K562 (cell line): ENCODE data around the gene GRAMD2B. TPM values are rescaled to one million over a fixed set of nuclear protein-coding genes. Genes with fewer than 3 reads are reported as not detected.

Source experiments
- ATAC-seq: fragments of 200-7000 bp; cut with Tn5 transposase; 3 replicates; pipeline ENCODE4 v1.9.1; 2020; ENCODE audit warnings: moderate library complexity
- BruUV-seq: library from RNA; stranded (reverse); fragments of 400-500 nt; replicated peaks from 2 replicates; lab custom pipeline; 2021; lab: Mats Ljungman, UMichigan
- CTCF ChIA-PET: fragments of 300-600 bp; formaldehyde crosslinking; extraction: SDS; loops from one replicate; lab custom pipeline; 2021; ENCODE audit warnings: low intra/inter-chr PET ratio; lab: Yijun Ruan, JAX
- POLR2A ChIA-PET: fragments of 300-600, 350-650 bp; sonication (Branson Sonifier 250); formaldehyde crosslinking; extraction: SDS; loops from one replicate; lab custom pipeline; 2021; ENCODE audit warnings: antibody characterized with exemption, inconsistent platforms; lab: Yijun Ruan, JAX
- DNase-seq, 4 experiments: peaks; one replicate each; pipeline versions ENCODE4 v3.0.0 to v3.0.0-alpha.2; 2011 to 2018; ENCODE audit warnings: low spot score in 3 of 4, mixed read lengths in 3 of 4; ENCODE audit errors: extremely low read depth in 1 of 4
- FAIRE-seq: peaks from 2 replicates; lab custom pipeline; 2011; peaks lifted over from hg19 to GRCh38; lab: Jason Lieb, UNC
- H2AFZ ChIP-seq: 2 replicates; pipeline ENCODE4 v1.6.0; 2011; ENCODE audit warnings: low read depth, low read length, control low read depth, inconsistent platforms
- H3K27ac ChIP-seq: fragments of 200-600 bp; 3 replicates; pipeline ENCODE4 v1.8.0; 2011; ENCODE audit warnings: low read depth, mild to moderate bottlenecking, control low read depth, inconsistent platforms, low read length, moderate library complexity, mixed read lengths; ENCODE audit errors: extremely low read depth
- H3K27me3 ChIP-seq, 2 experiments: fragments of 300-600 bp in 1 of 2; 2 replicates in 1 of 2; 3 replicates in 1 of 2; pipeline versions ENCODE4 v1.6.0 to v1.8.0; 2011; ENCODE audit warnings: inconsistent platforms in 2 of 2, low read length in 2 of 2, mild to moderate bottlenecking in 1 of 2, mixed read lengths in 1 of 2, moderate library complexity in 1 of 2; ENCODE audit not compliant: control insufficient read depth in 2 of 2, insufficient read depth in 2 of 2
- H3K36me3 ChIP-seq: fragments of 300-600 bp; 3 replicates; pipeline ENCODE4 v1.8.0; 2011; ENCODE audit warnings: mild to moderate bottlenecking, low read length, inconsistent platforms; ENCODE audit not compliant: control insufficient read depth, insufficient read depth
- H3K4me1 ChIP-seq, 2 experiments: fragments of 200-600 bp in 1 of 2; replicated peaks in 1 of 2; 2 replicates in 1 of 2; 3 replicates in 1 of 2; pipeline versions ENCODE4 v1.5.1 to v1.8.0; 2011; ENCODE audit warnings: inconsistent platforms in 2 of 2, low read length in 2 of 2, mild to moderate bottlenecking in 1 of 2, mixed read lengths in 1 of 2, moderate library complexity in 1 of 2; ENCODE audit not compliant: control insufficient read depth in 2 of 2, insufficient read depth in 2 of 2
- H3K4me2 ChIP-seq: 2 replicates; pipeline ENCODE4 v1.6.1; 2011; ENCODE audit warnings: low read length, control low read depth, inconsistent platforms, mixed read lengths; ENCODE audit not compliant: insufficient read depth
- H3K4me3 ChIP-seq: fragments of 200-600 bp; sonication (generic), shearing (Covaris generic); 2 replicates; pipeline ENCODE4 v1.5.1; 2016; ENCODE audit warnings: control low read depth, inconsistent platforms
- H3K79me2 ChIP-seq: fragments of 200-600 bp; 3 replicates; pipeline ENCODE4 v1.8.0; 2011; ENCODE audit warnings: low read length, inconsistent platforms; ENCODE audit not compliant: control insufficient read depth, insufficient read depth
- H3K9ac ChIP-seq, 2 experiments: 2 replicates each; pipeline versions ENCODE4 v1.6.0 to v1.6.1; 2011; ENCODE audit warnings: low read depth in 2 of 2, low read length in 2 of 2, control low read depth in 1 of 2, inconsistent platforms in 1 of 2, mild to moderate bottlenecking in 1 of 2, mixed read lengths in 1 of 2; ENCODE audit not compliant: insufficient read depth in 1 of 2
- H3K9me1 ChIP-seq: one replicate; pipeline ENCODE4 v1.6.0; 2011; ENCODE audit warnings: inconsistent platforms, mild to moderate bottlenecking, low read length, moderate library complexity; ENCODE audit not compliant: control insufficient read depth, insufficient read depth
- H3K9me3 ChIP-seq: replicated peaks from 2 replicates; pipeline ENCODE4 v1.5.1; 2011; ENCODE audit warnings: low read depth, low read length, inconsistent platforms; ENCODE audit not compliant: control insufficient read depth, insufficient read depth
- H4K20me1 ChIP-seq: replicated peaks from 2 replicates; pipeline ENCODE4 v1.6.1; 2011; ENCODE audit warnings: low read length, inconsistent platforms, mixed read lengths; ENCODE audit not compliant: control insufficient read depth, insufficient read depth
- CC2D1A ChIP-seq: fragments of 450-650 bp; IDR thresholded peaks from 2 replicates; pipeline ENCODE4 v1.6.1; 2017; ENCODE audit warnings: mild to moderate bottlenecking
- ETS1 ChIP-seq: conservative IDR thresholded peaks from 2 replicates; pipeline ENCODE4 v1.6.1; 2011; ENCODE audit warnings: low read depth, mild to moderate bottlenecking, low read length; ENCODE audit not compliant: control insufficient read depth
- GATAD2A ChIP-seq: fragments of 450-650 bp; IDR thresholded peaks from 2 replicates; pipeline ENCODE4 v1.6.1; 2017
- NCOA4 ChIP-seq: fragments of 450-650 bp; IDR thresholded peaks from 2 replicates; pipeline ENCODE4 v1.6.1; 2018; ENCODE audit warnings: mild to moderate bottlenecking; ENCODE audit not compliant: partially characterized antibody
- POLR2G ChIP-seq: fragments of 200-400 bp; formaldehyde crosslinking; IDR thresholded peaks from 2 replicates; pipeline ENCODE4 v1.6.1; 2017; ENCODE audit warnings: low read depth, mild to moderate bottlenecking, antibody characterized with exemption, low read length, moderate library complexity
- RBM25 ChIP-seq: fragments of 200-400 bp; formaldehyde crosslinking; IDR thresholded peaks from 2 replicates; pipeline ENCODE4 v1.6.1; 2018; ENCODE audit warnings: low read length, low read depth, moderate library complexity; ENCODE audit not compliant: severe bottlenecking
- TAF7 ChIP-seq: fragments of 450-650 bp; IDR thresholded peaks from 2 replicates; pipeline ENCODE4 v1.6.1; 2016; ENCODE audit warnings: missing genetic modification characterization, missing compliant biosample characterization
- ZFP36 ChIP-seq: fragments of 150-350 bp; IDR thresholded peaks from 2 replicates; pipeline ENCODE4 v1.6.1; 2018; ENCODE audit warnings: low read length, low read depth; ENCODE audit not compliant: partially characterized antibody
- ZNF174 ChIP-seq: fragments of 250-450 bp; sonication (Bioruptor Pico); IDR thresholded peaks from 2 replicates; pipeline ENCODE4 v1.4.0; 2020; ENCODE audit warnings: mild to moderate bottlenecking
- WGBS: fragments of 100-300 bp; shearing (Covaris generic); methylation state at CpG from one replicate; pipeline ENCODE4 v1.1.6; 2016; ENCODE audit warnings: low coverage, mixed read lengths; ENCODE audit not compliant: insufficient coverage; ENCODE audit errors: missing lambda C conversion rate; 5-methylcytosine and 5-hydroxymethylcytosine counted together
- in situ Hi-C: fragments of 300-500 bp; cut with MboI; formaldehyde crosslinking; loops from 4 replicates; pipeline ENCODE4 v1.15.0; 2018; ENCODE audit warnings: inconsistent platforms, mixed read lengths
- intact Hi-C: fragments of 100-400 bp; cut with micrococcal nuclease; formaldehyde crosslinking; loops from 2 replicates; pipeline ENCODE4 v1.14.2; 2022
- polyA plus RNA-seq, 8 experiments: library from polyadenylated mRNA; depleted of rRNA in 4 of 8; stranded (reverse) in 5 of 8; unstranded in 3 of 8; fragments of >200 nt; fragmentation: Nextera tagmentation in 2 of 8; fragmentation: Illumina TruSeq in 1 of 8; extraction: Ambion mirVana in 2 of 8; extraction: Trizol in 1 of 8; gene quantifications; 2 replicates each; pipeline versions ENCODE4 v1.2.1 to v1.2.3, GENCODE V29; 2011 to 2014; ENCODE audit warnings: inconsistent platforms in 1 of 8, missing spikeins in 1 of 8
- total RNA-seq, 7 experiments: library from RNA; depleted of rRNA in 6 of 7; stranded (reverse); fragments of >200 nt in 6 of 7; fragmentation: Illumina TruSeq in 2 of 7; extraction: Trizol in 2 of 7; gene quantifications; 2 replicates each; pipeline versions ENCODE4 v1.2.1 to v1.2.3, GENCODE V29; 2011 to 2021; ENCODE audit warnings: low replicate concordance in 1 of 7
- TF ChIP-seq, protein P1 (sequence below): IDR thresholded peaks from 2 replicates; pipeline ENCODE4 v1.6.1; 2011; ENCODE audit warnings: borderline replicate concordance, low read depth, mild to moderate bottlenecking, moderate library complexity, low read length; ENCODE audit not compliant: insufficient read depth, poor library complexity, severe bottlenecking
- TF ChIP-seq, protein P2 (sequence below): sonication (generic); formaldehyde crosslinking; IDR thresholded peaks from 2 replicates; pipeline ENCODE4 v1.8.0; 2022; ENCODE audit warnings: mild to moderate bottlenecking, low read depth, missing genetic modification reagents

Gene GRAMD2B
- total and polyA plus RNA-seq, 9 of the 15 experiments (the other 6 are each of a cell fraction or from before 2014, with no cell fraction given), result 0.32 to 4.2 (median 1.4) TPM

DNA sequence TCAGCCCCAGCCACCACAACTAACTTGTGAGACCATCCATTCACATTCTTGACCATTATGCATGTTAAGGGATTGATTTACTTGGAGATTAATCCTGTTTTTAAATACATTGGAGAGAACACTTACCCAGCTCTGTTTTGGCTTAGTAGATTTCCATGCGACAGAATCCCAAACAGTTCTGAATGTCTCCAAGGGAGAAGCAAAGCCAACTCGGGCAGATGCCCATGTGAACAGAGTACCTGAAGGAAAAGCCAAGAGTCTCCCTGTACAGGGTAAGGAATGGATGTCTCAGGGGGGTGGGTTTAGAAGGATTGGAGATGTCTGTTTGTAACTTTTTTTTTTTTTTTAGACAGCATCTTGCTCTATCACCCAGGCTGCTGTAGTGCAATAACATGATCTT is 61.0 kb downstream of the GRAMD2B start:
- Histone ChIP-seq H3K27me3 (no peaks in the 10 kb centered on the region), H2AFZ (no peak overlapping the region), H3K27ac (no peak overlapping the region), H3K4me2 (no peak overlapping the region), H3K4me3 (no peak overlapping the region), H3K9me1 (no peaks in the 10 kb centered on the region), H3K79me2 (no peaks in the 10 kb centered on the region), H3K36me3 (no peaks in the 10 kb centered on the region), H3K4me1 (peaks cover 0 to 3% of the 10 kb centered on the region in 2 experiments; a peak in 1 of 5 replicates), H4K20me1 (no peaks in the 10 kb centered on the region), H3K9me3 (no peaks in the 10 kb centered on the region), H3K9ac (no peak overlapping the region)
- ChIA-PET CTCF (no interaction called here), POLR2A (no interaction called here)
- intact Hi-C loops, result no loop called here
- ATAC-seq, result no peak
- DNase-seq, result no peak
- WGBS, result 64% methylated on average over 1 of the region's 2 CpGs
- in situ Hi-C loops, result no loop called here
- TF ChIP-seq NCOA4, result no peak
- TF ChIP-seq RBM25, result no peak
- no peak for TF ChIP-seq GATAD2A
- no peak for TF ChIP-seq ZNF174 (CRISPR knock-in tag)
- no peak for TF ChIP-seq TAF7 (tag)
- TF ChIP-seq ZFP36, result no peak
- no peak for TF ChIP-seq CC2D1A
- no peak for FAIRE-seq
- BruUV-seq, result no TSS peak

DNA sequence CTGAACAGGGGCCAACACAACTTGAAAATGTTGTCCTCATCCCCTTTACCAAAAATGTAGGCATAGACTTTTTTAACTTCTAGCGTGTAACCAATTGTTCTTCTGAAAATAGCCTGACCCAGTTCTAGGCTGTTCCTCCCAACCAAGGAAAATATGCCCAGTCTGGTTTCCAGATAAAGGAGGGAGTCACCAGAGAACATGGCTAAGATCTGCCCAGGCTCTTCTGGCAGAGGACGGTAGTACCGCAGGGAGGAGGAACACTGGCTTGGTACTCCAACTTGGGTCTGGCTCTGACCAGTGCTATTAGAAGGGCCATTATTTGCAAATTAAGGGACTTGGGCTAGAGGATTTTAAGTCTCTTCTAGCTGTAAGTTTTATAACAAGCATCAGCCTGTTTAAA is 63.1 kb downstream of the GRAMD2B start:
- CTCF ChIA-PET, result no interaction called here
- no peak for FAIRE-seq
- TF ChIP-seq, protein P1, sequence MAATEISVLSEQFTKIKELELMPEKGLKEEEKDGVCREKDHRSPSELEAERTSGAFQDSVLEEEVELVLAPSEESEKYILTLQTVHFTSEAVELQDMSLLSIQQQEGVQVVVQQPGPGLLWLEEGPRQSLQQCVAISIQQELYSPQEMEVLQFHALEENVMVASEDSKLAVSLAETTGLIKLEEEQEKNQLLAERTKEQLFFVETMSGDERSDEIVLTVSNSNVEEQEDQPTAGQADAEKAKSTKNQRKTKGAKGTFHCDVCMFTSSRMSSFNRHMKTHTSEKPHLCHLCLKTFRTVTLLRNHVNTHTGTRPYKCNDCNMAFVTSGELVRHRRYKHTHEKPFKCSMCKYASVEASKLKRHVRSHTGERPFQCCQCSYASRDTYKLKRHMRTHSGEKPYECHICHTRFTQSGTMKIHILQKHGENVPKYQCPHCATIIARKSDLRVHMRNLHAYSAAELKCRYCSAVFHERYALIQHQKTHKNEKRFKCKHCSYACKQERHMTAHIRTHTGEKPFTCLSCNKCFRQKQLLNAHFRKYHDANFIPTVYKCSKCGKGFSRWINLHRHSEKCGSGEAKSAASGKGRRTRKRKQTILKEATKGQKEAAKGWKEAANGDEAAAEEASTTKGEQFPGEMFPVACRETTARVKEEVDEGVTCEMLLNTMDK, result no peak
- TF ChIP-seq, protein P2, sequence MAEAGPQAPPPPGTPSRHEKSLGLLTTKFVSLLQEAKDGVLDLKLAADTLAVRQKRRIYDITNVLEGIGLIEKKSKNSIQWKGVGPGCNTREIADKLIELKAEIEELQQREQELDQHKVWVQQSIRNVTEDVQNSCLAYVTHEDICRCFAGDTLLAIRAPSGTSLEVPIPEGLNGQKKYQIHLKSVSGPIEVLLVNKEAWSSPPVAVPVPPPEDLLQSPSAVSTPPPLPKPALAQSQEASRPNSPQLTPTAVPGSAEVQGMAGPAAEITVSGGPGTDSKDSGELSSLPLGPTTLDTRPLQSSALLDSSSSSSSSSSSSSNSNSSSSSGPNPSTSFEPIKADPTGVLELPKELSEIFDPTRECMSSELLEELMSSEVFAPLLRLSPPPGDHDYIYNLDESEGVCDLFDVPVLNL (CRISPR knock-in tag), result no peak
- TF ChIP-seq ETS1 (no peak), POLR2G (no peak)

More for the DNA sequence above, 63.1 kb downstream of the GRAMD2B start:
- Histone ChIP-seq H3K27ac (no peak overlapping the region), H4K20me1 (no peaks in the 10 kb centered on the region), H3K36me3 (no peaks in the 10 kb centered on the region), H3K9ac (no peak overlapping the region), H2AFZ (no peak overlapping the region), H3K79me2 (no peaks in the 10 kb centered on the region), H3K9me3 (no peaks in the 10 kb centered on the region), H3K4me2 (no peak overlapping the region), H3K4me3 (no peak overlapping the region), H3K27me3 (no peaks in the 10 kb centered on the region), H3K4me1 (peaks cover 0 to 3% of the 10 kb centered on the region in 2 experiments; a peak in 1 of 5 replicates), H3K9me1 (no peaks in the 10 kb centered on the region)
- BruUV-seq, result no TSS peak
- intact Hi-C loops, result no loop called here
- POLR2A ChIA-PET, result no interaction called here
- WGBS, result 55% methylated on average over 3 of the region's 3 CpGs
- in situ Hi-C loops, result no loop called here
- ATAC-seq (no peak), DNase-seq (no peak)
